HCT116 (cell line): Measurements from ENCODE around the gene LRP1B. TPM values are rescaled to one million over a fixed set of nuclear protein-coding genes. Genes with fewer than 3 reads are reported as not detected.

ENCODE experiments used
- ATAC-seq: fragments of 200-7000 bp; cut with Tn5 transposase; 2 replicates; pipeline ENCODE4 v1.9.1; 2020; ENCODE audit warnings: mild to moderate bottlenecking, moderate library complexity
- BruUV-seq: library from RNA; stranded (reverse); fragments of 400-500 nt; replicated peaks from 2 replicates; lab custom pipeline; 2021; lab: Mats Ljungman, UMichigan
- CTCF ChIA-PET: fragments of 300-600 bp; sonication (Branson Sonifier 250); formaldehyde crosslinking; loops from one replicate; lab custom pipeline; 2021; ENCODE audit warnings: antibody characterized with exemption; lab: Charles Lee
- POLR2A ChIA-PET: fragments of 300-600, 350-600 bp; sonication (Branson Sonifier 250); formaldehyde crosslinking; loops from one replicate; lab custom pipeline; 2021; ENCODE audit warnings: antibody characterized with exemption; lab: Charles Lee
- RAD21 ChIA-PET, 2 experiments: fragments of 300-600 bp; sonication (Branson Sonifier 250); formaldehyde crosslinking; loops; one replicate each; lab custom pipeline; 2023; ENCODE audit warnings: low total read pairs in 2 of 2; ENCODE audit not compliant: uncharacterized antibody in 2 of 2, unreplicated experiment in 2 of 2, low non-redundant PET in 1 of 2; lab: Charles Lee
- DNase-seq: peaks from one replicate; pipeline ENCODE4 v3.0.0-alpha.2; 2010; ENCODE audit warnings: low read depth, low spot score
- H2AFZ ChIP-seq: fragments of 200-600 bp; shearing (Covaris generic), sonication (generic); 2 replicates; pipeline ENCODE4 v1.6.1; 2017; ENCODE audit warnings: low read depth, mixed run types, mixed read lengths, antibody characterized with exemption, low read length; ENCODE audit not compliant: poor library complexity, severe bottlenecking
- H3K27ac ChIP-seq: 2 replicates; pipeline ENCODE4 v1.5.1; 2012; ENCODE audit warnings: low read depth, low read length
- H3K27me3 ChIP-seq: fragments of 200-600 bp; sonication (generic); 2 replicates; pipeline ENCODE4 v1.6.1; 2016; ENCODE audit warnings: mixed run types, low read length, mixed read lengths; ENCODE audit not compliant: insufficient read depth
- H3K36me3 ChIP-seq, 2 experiments: fragments of 200-500 bp in 1 of 2; fragments of 200-600 bp in 1 of 2; sonication (Bioruptor generic) in 1 of 2; sonication (generic) in 1 of 2; 2 replicates each; pipeline versions ENCODE4 v1.5.1 to v1.6.1; 2014 to 2016; ENCODE audit warnings: low read length in 2 of 2, inconsistent platforms in 1 of 2, mixed read lengths in 1 of 2, mixed run types in 1 of 2; ENCODE audit not compliant: insufficient read depth in 2 of 2, control insufficient read depth in 1 of 2
- H3K4me1 ChIP-seq, 2 experiments: fragments of 200-600 bp in 1 of 2; sonication (generic) in 1 of 2; 2 replicates each; pipeline versions ENCODE4 v1.5.1 to v1.6.1; 2012 to 2017; ENCODE audit warnings: low read length in 2 of 2, inconsistent platforms in 1 of 2, mild to moderate bottlenecking in 1 of 2, mixed read lengths in 1 of 2, mixed run types in 1 of 2, moderate library complexity in 1 of 2; ENCODE audit not compliant: insufficient read depth in 2 of 2, control insufficient read depth in 1 of 2
- H3K4me2 ChIP-seq: fragments of 200-600 bp; sonication (generic); 2 replicates; pipeline ENCODE4 v1.6.1; 2017; ENCODE audit warnings: mixed run types, low read length, mixed read lengths
- H3K4me3 ChIP-seq, 2 experiments: fragments of 200-600 bp in 1 of 2; sonication (generic) in 1 of 2; replicated peaks in 1 of 2; 2 replicates each; pipeline ENCODE4 v1.5.1; 2011 to 2016; ENCODE audit warnings: low read length in 2 of 2, control low read depth in 1 of 2, low read depth in 1 of 2, mild to moderate bottlenecking in 1 of 2, mixed read lengths in 1 of 2, mixed run types in 1 of 2
- H3K79me2 ChIP-seq: fragments of 200-600 bp; sonication (generic); 2 replicates; pipeline ENCODE4 v1.6.1; 2017; ENCODE audit warnings: mild to moderate bottlenecking, mixed run types, low read length, moderate library complexity, mixed read lengths; ENCODE audit not compliant: insufficient read depth
- H3K9ac ChIP-seq: fragments of 200-600 bp; sonication (generic); 2 replicates; pipeline ENCODE4 v1.6.1; 2016; ENCODE audit warnings: low read length, mixed read lengths
- H3K9me2 ChIP-seq: fragments of 200-600 bp; sonication (generic), shearing (Covaris generic); 2 replicates; pipeline ENCODE4 v1.6.1; 2017; ENCODE audit warnings: mixed run types, mild to moderate bottlenecking, moderate library complexity; ENCODE audit not compliant: insufficient read depth
- H3K9me3 ChIP-seq, 2 experiments: fragments of 200-500 bp in 1 of 2; fragments of 200-600 bp in 1 of 2; sonication (Bioruptor generic) in 1 of 2; sonication (generic) in 1 of 2; 2 replicates each; pipeline ENCODE4 v1.6.1; 2014 to 2017; ENCODE audit warnings: low read length in 2 of 2, mixed read lengths in 2 of 2, inconsistent platforms in 1 of 2, low read depth in 1 of 2, mild to moderate bottlenecking in 1 of 2, mixed run types in 1 of 2, moderate library complexity in 1 of 2; ENCODE audit not compliant: control insufficient read depth in 1 of 2, insufficient read depth in 1 of 2
- H4K20me1 ChIP-seq: fragments of 200-600 bp; sonication (generic), shearing (Covaris generic); 2 replicates; pipeline ENCODE4 v1.6.1; 2017; ENCODE audit warnings: mixed run types, mild to moderate bottlenecking, moderate library complexity; ENCODE audit not compliant: insufficient read depth
- ATF3 ChIP-seq: IDR thresholded peaks from 2 replicates; pipeline ENCODE4 v1.6.1; 2012
- CBX3 ChIP-seq: IDR thresholded peaks from 2 replicates; pipeline ENCODE4 v1.6.1; 2012; ENCODE audit warnings: low read depth
- CEBPB ChIP-seq: IDR thresholded peaks from 2 replicates; pipeline ENCODE4 v1.6.1; 2012; ENCODE audit warnings: low read depth
- CTCF ChIP-seq, 3 experiments: fragments of 200-600 bp in 1 of 3; sonication (generic) in 1 of 3; IDR thresholded peaks in 2 of 3; conservative IDR thresholded peaks in 1 of 3; 2 replicates each; pipeline ENCODE4 v1.5.1; 2012 to 2017; ENCODE audit warnings: low read depth in 2 of 3, low read length in 2 of 3, antibody characterized with exemption in 1 of 3, borderline replicate concordance in 1 of 3, control low read depth in 1 of 3, mild to moderate bottlenecking in 1 of 3, mixed read lengths in 1 of 3, mixed run types in 1 of 3, moderate library complexity in 1 of 3; ENCODE audit not compliant: insufficient read depth in 1 of 3
- ELF1 ChIP-seq: IDR thresholded peaks from 2 replicates; pipeline ENCODE4 v1.6.1; 2012; ENCODE audit warnings: low read depth, borderline replicate concordance
- EZH2 ChIP-seq: fragments of 200-600 bp; sonication (generic); IDR thresholded peaks from 2 replicates; pipeline ENCODE4 v1.6.1; 2017; ENCODE audit warnings: antibody characterized with exemption, mixed run types
- EZH2phosphoT487 ChIP-seq: fragments of 200-600 bp; IDR thresholded peaks from 2 replicates; pipeline ENCODE4 v1.6.1; 2018; ENCODE audit warnings: antibody characterized with exemption, borderline replicate concordance
- JUND ChIP-seq: IDR thresholded peaks from 2 replicates; pipeline ENCODE4 v1.6.1; 2012
- MAX ChIP-seq: IDR thresholded peaks from 2 replicates; pipeline ENCODE4 v1.6.1; 2012
- POLR2AphosphoS5 ChIP-seq: IDR thresholded peaks from 2 replicates; pipeline ENCODE4 v1.6.1; 2011; ENCODE audit warnings: mild to moderate bottlenecking, low read depth, low read length, moderate library complexity
- RAD21 ChIP-seq: IDR thresholded peaks from 2 replicates; pipeline ENCODE4 v1.6.1; 2012; ENCODE audit warnings: low read depth, mild to moderate bottlenecking
- REST ChIP-seq: IDR thresholded peaks from 2 replicates; pipeline ENCODE4 v1.6.1; 2012; ENCODE audit warnings: low read depth
- SIN3A ChIP-seq: IDR thresholded peaks from 2 replicates; pipeline ENCODE4 v1.6.1; 2012; ENCODE audit warnings: low read depth
- SP1 ChIP-seq: IDR thresholded peaks from 2 replicates; pipeline ENCODE4 v1.6.1; 2012; ENCODE audit warnings: low read depth
- SRF ChIP-seq: IDR thresholded peaks from 2 replicates; pipeline ENCODE4 v1.6.1; 2012; ENCODE audit warnings: low read depth
- TCF7L2 ChIP-seq: IDR thresholded peaks from 2 replicates; pipeline ENCODE4 v1.7.0; 2011; ENCODE audit warnings: borderline replicate concordance, inconsistent platforms; ENCODE audit not compliant: insufficient read depth, insufficient read length; ENCODE audit errors: extremely low read depth
- YY1 ChIP-seq: IDR thresholded peaks from 2 replicates; pipeline ENCODE4 v1.6.1; 2011; ENCODE audit warnings: low read length, low read depth, moderate library complexity, mild to moderate bottlenecking; ENCODE audit not compliant: insufficient replicate concordance; ENCODE audit errors: extremely low read depth
- ZBTB33 ChIP-seq: IDR thresholded peaks from 2 replicates; pipeline ENCODE4 v1.6.1; 2011; ENCODE audit warnings: mild to moderate bottlenecking, low read length, moderate library complexity; ENCODE audit not compliant: insufficient replicate concordance; ENCODE audit errors: extremely low read depth
- ZFX ChIP-seq: fragments of 450-650 bp; IDR thresholded peaks from 2 replicates; pipeline ENCODE4 v1.6.1; 2017
- ZNF274 ChIP-seq: fragments of 200-500 bp; sonication (Bioruptor generic); IDR thresholded peaks from 2 replicates; pipeline ENCODE4 v1.6.1; 2014; ENCODE audit warnings: mild to moderate bottlenecking, low read depth, low read length, inconsistent platforms
- intact Hi-C: fragments of 100-400 bp; cut with micrococcal nuclease; formaldehyde crosslinking; loops from 2 replicates; pipeline ENCODE4 v1.10.0; 2022
- total RNA-seq: library from RNA; stranded (reverse); gene quantifications from one replicate; pipeline ENCODE4 v1.2.1, GENCODE V29; 2021; ENCODE audit not compliant: unreplicated experiment

The LRP1B gene
- total RNA-seq, 1 experiment from 2014 or later: 0.34 TPM

GRCh38 chr2:141137122-141137693 lies 993.6 kb downstream of the LRP1B start:
- no peaks in the 10 kb centered on the region for H3K27me3 ChIP-seq
- H4K20me1 ChIP-seq: no peaks in the 10 kb centered on the region
- TF ChIP-seq RAD21: no peak
- TF ChIP-seq TCF7L2: no peak
- no peak for TF ChIP-seq REST
- no peak for TF ChIP-seq CBX3
- no peak for TF ChIP-seq SRF
- no peak for TF ChIP-seq SIN3A
- no peak for TF ChIP-seq ZBTB33
- no peak for TF ChIP-seq YY1
- TF ChIP-seq EZH2phosphoT487: no peak
- no peak for TF ChIP-seq EZH2
- no peak for TF ChIP-seq JUND
- TF ChIP-seq MAX: no peak
- no peak for TF ChIP-seq SP1
- no peak for TF ChIP-seq ELF1
- no peak for TF ChIP-seq ZNF274
- TF ChIP-seq CEBPB: no peak
- no peak for TF ChIP-seq CTCF (IDR thresholded peaks at IDR 0.05 in 2 of 3, conservative IDR thresholded peaks at IDR 0.05 in 1 of 3; ENCODE audit: borderline replicate concordance in 1 of 3, insufficient read depth in 1 of 3, low read depth in 2 of 3, low read length in 2 of 3)
- TF ChIP-seq POLR2AphosphoS5: no peak
- no peak for TF ChIP-seq ATF3
- TF ChIP-seq ZFX: no peak
- TF ChIP-seq, all 23 proteins: peak for 0
- no peak overlapping the region for H2AFZ ChIP-seq
- CTCF ChIA-PET: no interaction called here
- no peaks in the 10 kb centered on the region for H3K4me1 ChIP-seq
- POLR2A ChIA-PET: no interaction called here
- H3K9me2 ChIP-seq: no peaks in the 10 kb centered on the region
- no peak overlapping the region for H3K9ac ChIP-seq
- BruUV-seq: no TSS peak
- no peak for DNase-seq
- RAD21 ChIA-PET: no interaction called here
- H3K79me2 ChIP-seq: no peaks in the 10 kb centered on the region
- H3K9me3 ChIP-seq: no peaks in the 10 kb centered on the region
- intact Hi-C loops: no loop called here
- H3K4me2 ChIP-seq: no peak overlapping the region
- no peak overlapping the region for H3K4me3 ChIP-seq
- H3K27ac ChIP-seq: no peak overlapping the region
- no peaks in the 10 kb centered on the region for H3K36me3 ChIP-seq
- no peak for ATAC-seq
